UCSD-AML1 (cell line): Measurements from ENCODE around the gene BABAM2.
"Not testable (repeated sequence)": the region's sequence is repeated elsewhere in the genome, so short reads cannot be mapped to it uniquely, and the experiment has no call there.

Experiments used
- DNase-seq: peaks from one replicate; lab custom pipeline; 2025; ENCODE audit not compliant: unreplicated experiment; lab: John Stamatoyannopoulos, UW

The BABAM2 gene

GRCh38 chr2:27875089-27875881, 15.2 kb upstream of the BABAM2 start:
- DNase-seq = no peak

DNA sequence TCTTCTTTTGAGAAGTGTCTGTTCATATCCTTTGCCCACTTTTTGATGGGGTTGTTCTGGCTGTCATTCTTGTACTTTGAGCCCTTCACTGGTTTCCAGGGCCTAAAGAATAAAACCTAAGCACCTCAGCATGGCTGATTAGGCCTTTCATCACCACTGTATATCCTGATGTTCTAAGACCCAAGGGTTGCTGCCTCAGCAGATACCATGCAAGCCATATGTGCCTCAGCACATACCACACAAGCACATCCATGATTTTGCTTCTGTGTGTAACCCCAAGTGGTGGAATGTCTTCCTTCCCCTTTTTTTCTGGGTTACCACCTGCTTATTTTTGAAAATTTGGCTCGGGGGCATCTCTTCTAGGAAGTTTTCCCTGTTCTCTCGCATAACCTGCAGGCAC, 11.7 kb upstream of the BABAM2 start:
- DNase-seq = no peak

GRCh38 chr2:27881815-27882583, 8.5 kb upstream of the BABAM2 start:
- DNase-seq = not testable (repeated sequence)

DNA sequence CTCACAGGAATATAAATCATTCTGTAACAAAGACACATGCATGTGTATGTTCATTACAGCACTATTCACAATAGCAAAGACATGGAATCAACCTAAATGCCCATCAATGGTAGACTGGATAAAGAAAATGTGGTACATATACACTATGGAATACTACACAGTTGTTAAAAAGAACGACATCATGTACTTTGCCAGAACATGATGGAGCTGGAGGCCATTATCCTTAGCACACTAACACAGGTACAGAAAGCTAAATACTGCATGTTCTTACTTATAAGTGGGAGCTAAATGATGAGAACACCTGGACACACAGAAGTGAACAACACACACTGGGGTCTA, 8.0 kb upstream of the BABAM2 start:
- not testable (repeated sequence) for DNase-seq

GRCh38 chr2:27884601-27885000, 5.9 kb upstream of the BABAM2 start:
- no peak for DNase-seq

DNA sequence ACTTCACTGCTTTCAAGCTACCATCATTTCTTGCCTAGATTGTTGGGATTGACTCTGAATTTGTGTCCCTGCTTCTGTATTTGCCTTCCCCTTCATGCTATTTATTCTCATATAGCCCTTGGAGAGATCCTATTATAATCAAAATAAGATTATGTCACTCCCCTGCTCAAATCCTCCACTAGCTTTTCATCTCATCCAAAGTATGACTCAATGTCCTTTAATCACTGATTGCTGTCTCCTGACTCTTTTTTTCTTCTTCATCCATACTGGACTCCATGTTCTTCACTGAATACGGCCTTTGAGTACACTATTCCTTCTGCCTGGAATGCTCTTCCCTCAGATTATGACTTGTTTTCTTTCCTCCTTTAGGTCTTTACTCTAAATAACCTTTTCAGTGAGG, 5.3 kb upstream of the BABAM2 start:
- no peak for DNase-seq

GRCh38 chr2:27885661-27886060, 4.9 kb upstream of the BABAM2 start:
- DNase-seq = no peak

DNA sequence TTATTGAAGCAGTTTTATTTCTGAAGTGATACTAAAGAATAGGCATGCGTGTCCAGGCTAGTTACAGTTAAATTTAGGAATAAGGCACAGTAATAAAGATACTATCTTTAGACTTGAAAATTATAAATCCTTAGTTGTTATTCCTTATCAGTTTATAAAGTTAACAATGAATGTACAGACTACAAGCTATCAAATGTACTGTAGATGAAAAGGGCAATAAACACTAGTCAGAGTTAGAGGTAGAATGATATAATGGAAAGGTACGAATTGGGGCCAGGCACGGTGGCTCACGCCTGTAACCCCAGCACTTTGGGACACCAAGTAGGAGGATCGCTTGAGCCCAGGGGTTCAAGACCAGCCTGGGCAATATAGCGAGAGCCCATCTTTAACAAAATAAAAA, 4.2 kb upstream of the BABAM2 start:
- DNase-seq = no peak

- no peak for DNase-seq
Observed at GRCh38 chr2:27887111-27887510, 3.4 kb upstream of the BABAM2 start.

DNA sequence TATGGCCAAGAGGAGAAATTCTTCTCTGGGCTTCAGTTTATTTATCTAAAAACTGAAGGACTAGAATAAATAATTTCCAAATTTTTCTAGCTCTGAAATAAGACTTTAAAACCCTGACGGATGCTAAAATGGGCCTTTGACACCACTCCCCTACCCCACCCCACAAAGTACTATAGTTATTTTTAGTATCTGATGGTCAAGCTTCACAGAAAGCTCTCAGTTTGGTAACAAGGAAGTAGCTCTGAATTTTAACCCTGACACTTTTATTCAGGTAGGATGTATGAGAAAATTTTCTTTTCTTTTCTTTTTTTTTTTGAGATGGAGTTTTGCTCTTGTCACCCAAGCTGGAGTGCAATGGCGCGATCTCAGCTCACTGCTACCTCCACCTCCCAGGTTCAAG, 2.7 kb upstream of the BABAM2 start:
- no peak for DNase-seq

DNA sequence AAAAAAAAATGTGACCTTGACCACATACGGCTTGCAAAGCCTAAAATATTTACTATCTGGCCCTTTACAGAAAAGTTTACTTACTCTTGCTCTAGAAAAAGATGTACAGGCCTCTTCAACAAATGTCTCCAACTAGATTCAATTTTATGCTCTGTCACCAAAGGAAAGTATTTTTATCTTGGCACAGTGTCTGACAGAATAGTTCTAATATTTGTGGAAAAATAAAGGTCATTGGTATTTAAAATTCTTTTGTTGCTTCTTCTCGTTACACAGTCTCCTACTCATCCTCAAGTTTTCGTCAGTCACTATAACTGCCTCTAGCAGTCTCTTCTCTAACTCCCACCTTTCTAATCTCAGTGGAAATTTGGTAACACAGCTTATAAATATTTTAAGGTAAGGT, 1.7 kb upstream of the BABAM2 start:
- DNase-seq = no peak

GRCh38 chr2:27889774-27890145, 769 bp upstream of the BABAM2 start:
- DNase-seq = peak; percentile 31

DNA sequence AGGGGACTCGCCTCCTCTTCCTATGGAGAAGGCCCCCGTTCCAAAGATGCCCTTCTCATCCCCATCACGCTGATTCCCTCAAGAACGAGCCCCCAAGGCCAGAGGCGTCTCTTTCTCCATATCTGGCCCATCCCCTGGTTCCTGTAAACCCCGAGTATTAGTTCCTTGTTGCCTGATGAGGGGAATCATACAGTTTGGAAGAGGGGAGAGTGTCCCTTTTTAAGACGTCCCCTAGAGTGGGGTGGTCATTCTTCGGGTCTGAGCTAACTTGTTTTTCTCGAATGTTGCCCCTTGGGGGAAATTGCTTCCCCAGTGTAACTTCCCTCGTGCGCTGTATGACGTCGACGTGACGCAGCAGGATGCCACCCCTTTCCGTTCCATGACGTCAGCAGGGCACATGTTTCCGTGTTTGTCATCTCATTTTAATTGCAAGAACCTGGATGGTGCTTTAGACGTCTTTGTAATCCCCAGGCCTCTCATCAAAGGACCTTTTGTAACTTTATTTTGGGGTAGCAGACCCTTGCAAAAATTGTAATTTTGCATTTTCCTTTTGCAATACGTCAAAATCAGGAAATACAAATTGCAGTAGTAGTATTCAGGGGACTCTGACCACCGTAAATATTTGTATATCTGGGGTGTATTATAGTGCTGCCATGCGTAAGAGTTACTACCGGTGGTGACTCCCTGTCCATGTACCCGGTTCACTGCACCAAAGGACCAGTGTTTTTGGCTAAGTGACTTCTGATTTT, 569 bp downstream of the BABAM2 start:
- peak; percentile 78 for DNase-seq

DNA sequence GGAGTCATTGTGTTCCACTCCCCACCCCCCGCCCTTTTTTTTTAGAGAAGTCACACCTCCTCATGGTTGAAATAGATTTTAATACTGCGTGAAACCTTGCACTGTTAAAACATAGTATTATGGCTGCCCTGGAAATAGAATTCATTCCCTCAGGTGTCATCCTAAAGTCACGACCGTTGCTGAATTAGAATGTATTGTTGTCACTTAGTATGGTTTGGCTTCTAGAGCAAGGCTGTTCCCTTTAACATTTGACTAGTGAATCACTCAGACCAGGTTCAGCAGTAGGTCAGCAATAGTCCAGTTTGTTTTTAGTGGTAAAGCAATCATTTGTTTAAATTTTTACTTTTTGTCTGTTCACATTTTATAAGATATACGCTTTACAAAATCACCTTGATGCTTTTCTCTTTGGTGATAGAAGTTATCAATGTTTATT, 1.2 kb downstream of the BABAM2 start:
- no peak for DNase-seq

- DNase-seq = no peak
Observed at GRCh38 chr2:27893006-27893405, 2.5 kb downstream of the BABAM2 start.

DNA sequence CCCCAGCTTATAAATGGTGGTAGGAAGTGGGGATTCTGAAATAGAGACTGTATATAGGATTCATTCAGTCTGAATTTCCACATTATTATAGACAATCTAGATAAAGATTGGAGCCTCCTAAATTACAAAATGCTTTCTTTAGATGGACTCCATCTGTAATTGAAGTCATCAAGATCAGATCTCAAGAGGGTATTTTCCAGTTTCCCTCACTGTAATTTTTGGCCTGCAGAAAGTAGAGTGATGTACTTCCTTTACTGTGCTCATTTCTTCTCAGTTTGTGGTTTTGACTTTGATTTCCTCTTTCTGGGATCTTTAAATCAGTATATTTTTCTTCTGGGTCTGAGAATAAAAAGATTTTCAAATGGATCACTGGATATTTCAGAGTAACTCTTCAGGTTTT, 7.2 kb downstream of the BABAM2 start:
- DNase-seq = no peak

GRCh38 chr2:27901234-27901633, 10.7 kb downstream of the BABAM2 start:
- no peak for DNase-seq

- DNase-seq = no peak
Observed at GRCh38 chr2:27902098-27902497, 11.6 kb downstream of the BABAM2 start.

DNA sequence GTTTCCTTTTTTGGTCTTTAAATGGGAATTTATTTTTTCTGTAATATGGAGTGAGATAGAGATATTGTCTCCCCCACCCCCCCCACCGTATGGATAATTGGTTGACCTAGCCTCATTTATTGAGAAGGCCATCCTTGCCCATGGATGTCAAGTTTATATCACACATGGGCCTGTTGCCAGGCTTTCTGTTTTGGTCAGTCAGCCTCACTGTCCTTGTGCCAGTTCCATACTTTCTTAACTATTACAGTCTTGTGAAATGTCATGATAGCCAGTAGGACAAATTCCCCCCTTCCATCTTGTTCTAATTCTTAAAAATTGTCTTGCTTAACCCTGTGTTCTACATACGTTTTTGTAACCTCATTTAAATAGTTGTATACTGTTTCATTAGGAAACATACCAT, 12.5 kb downstream of the BABAM2 start:
- DNase-seq = no peak

GRCh38 chr2:27903649-27904404, 13.3 kb downstream of the BABAM2 start:
- no peak for DNase-seq

GRCh38 chr2:27904405-27904665, 13.8 kb downstream of the BABAM2 start:
- no peak for DNase-seq
